Kidney (tissue), 14 donors: ENCODE data around the gene PLCXD1. TPM values are rescaled to one million over a fixed set of nuclear protein-coding genes. Genes with fewer than 3 reads are reported as not detected.

Experiments
- DNase-seq, 5 donors: peaks; one replicate each; pipeline ENCODE4 v3.0.0-alpha.2; 2013 to 2020
- FAIRE-seq: peaks from 2 replicates; lab custom pipeline; 2012; peaks lifted over from hg19 to GRCh38; lab: Jason Lieb, UNC
- H3K27ac ChIP-seq, 2 donors: one replicate each; pipeline ENCODE4 v1.7.0; 2013; ENCODE audit warnings: low read depth in 2 of 2, low read length in 2 of 2, inconsistent platforms in 1 of 2
- H3K27me3 ChIP-seq: one replicate; pipeline ENCODE4 v1.7.1; 2013; ENCODE audit warnings: low read length, inconsistent platforms; ENCODE audit not compliant: control insufficient read depth, insufficient read depth
- H3K36me3 ChIP-seq, 3 donors: one replicate each; pipeline versions ENCODE4 v1.7.0 to v1.7.1; 2013; ENCODE audit warnings: low read length in 3 of 3, control low read depth in 1 of 3, inconsistent platforms in 1 of 3; ENCODE audit not compliant: insufficient read depth in 3 of 3, control insufficient read depth in 2 of 3
- H3K4me1 ChIP-seq, 3 donors: one replicate each; pipeline versions ENCODE4 v1.7.0 to v1.7.1; 2013; ENCODE audit warnings: low read length in 3 of 3, inconsistent platforms in 1 of 3, low read depth in 1 of 3; ENCODE audit not compliant: control insufficient read depth in 2 of 3, insufficient read depth in 2 of 3
- H3K4me3 ChIP-seq, 3 donors: one replicate each; pipeline versions ENCODE4 v1.7.0 to v1.8.1; 2013; ENCODE audit warnings: low read length in 3 of 3, control low read depth in 1 of 3, inconsistent platforms in 1 of 3
- H3K9ac ChIP-seq, 3 donors: one replicate each; pipeline versions ENCODE4 v1.7.0 to v1.7.1; 2013; ENCODE audit warnings: low read length in 3 of 3, control low read depth in 1 of 3, inconsistent platforms in 1 of 3
- H3K9me3 ChIP-seq, 3 donors: one replicate each; pipeline versions ENCODE4 v1.7.0 to v1.7.1; 2013; ENCODE audit warnings: low read length in 3 of 3, control low read depth in 1 of 3, inconsistent platforms in 1 of 3; ENCODE audit not compliant: control insufficient read depth in 2 of 3, insufficient read depth in 1 of 3
- intact Hi-C: fragments of 100-400 bp; cut with DNase I; formaldehyde crosslinking; loops from one replicate; pipeline ENCODE4 v1.11.1; 2022
- polyA plus RNA-seq: library from polyadenylated mRNA; stranded (reverse); fragments of 350-450 nt; fragmentation: Illumina TruSeq; extraction: RNeasy Lipid Tissue Mini Kit (QIAGEN cat#74804); gene quantifications from one replicate; pipeline ENCODE4 v1.2.3, GENCODE V29; 2014; ENCODE audit warnings: low read depth, low replicate concordance; ENCODE audit not compliant: insufficient read depth
- total RNA-seq: library from RNA; stranded (reverse); fragmentation: NEBNext Ultra II Directional; extraction: Animal tissue kit (Norgen Biotek cat#: 25700); gene quantifications from one replicate; pipeline ENCODE4 v1.2.1, GENCODE V29; 2021
- TF ChIP-seq, protein P1 (sequence below): IDR thresholded peaks from 3 replicates; pipeline ENCODE4 v1.5.1; 2012; ENCODE audit warnings: mild to moderate bottlenecking, moderate library complexity, borderline replicate concordance; ENCODE audit not compliant: insufficient read depth; ENCODE audit errors: extremely low read depth
- donor health status: control.
- donor health status: control.
- donor health status: control.
- donor health status: control.
- donor health status: control.
- donor health status: DM: yes; HTN: yes; CAD: no.
- donor health status: Normal renal cell carcinoma (clear cell type).

Gene PLCXD1
- total and polyA plus RNA-seq, 2 donors from 2014 or later: 4.9 to 11.0 TPM

DNA sequence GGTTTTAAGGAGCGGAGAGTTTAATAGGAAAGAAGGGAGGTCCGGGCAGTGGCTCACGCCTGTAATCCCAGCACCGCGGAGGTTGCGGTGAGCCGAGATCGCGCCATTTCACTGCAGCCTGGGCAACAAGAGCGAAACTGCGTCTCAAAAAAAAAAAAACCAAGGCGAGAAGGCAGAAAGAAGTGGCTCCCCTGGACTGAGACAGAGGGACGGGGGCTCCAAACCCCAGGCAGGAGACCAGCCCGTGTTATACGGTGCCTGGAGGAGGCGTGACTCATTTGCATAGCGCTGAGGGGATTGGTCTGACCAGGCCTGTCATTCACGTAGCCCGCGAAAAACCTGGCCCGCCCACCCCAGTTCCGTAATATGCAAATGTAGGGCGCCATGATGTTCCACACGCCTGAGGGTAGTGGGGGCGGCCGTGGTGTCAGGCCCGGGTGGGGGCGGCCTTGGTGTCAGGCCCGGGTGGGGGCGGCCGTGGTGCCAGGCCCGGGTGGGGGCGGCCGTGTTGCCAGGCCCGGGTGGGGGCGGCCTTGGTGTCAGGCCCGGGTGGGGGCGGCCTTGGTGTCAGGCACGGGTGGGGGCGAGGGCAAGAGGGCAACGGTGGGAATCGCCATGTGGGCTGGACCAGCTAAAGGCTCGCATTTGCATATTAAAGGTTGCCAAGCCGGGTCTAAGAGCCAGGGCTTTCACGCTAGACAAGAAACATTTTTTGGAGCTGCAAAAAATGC lies 2.1 kb downstream of the PLCXD1 start:
- H3K36me3 ChIP-seq: peaks cover 0 to 11% (median 7%) of the 10 kb centered on the region in 3 donors
- intact Hi-C loops: no loop called here
- peak; percentile 94 to 96 (median 95) for DNase-seq
- no peaks in the 10 kb centered on the region for H3K9me3 ChIP-seq
- peaks cover 0 to 4% (median 2%) of the 10 kb centered on the region in 3 donors for H3K4me1 ChIP-seq
- H3K4me3 ChIP-seq: peak overlapping the region; percentile 63 to 82 (median 67)
- H3K27ac ChIP-seq: no peak overlapping the region
- H3K27me3 ChIP-seq: no peaks in the 10 kb centered on the region
- no peak for FAIRE-seq
- TF ChIP-seq, protein P1, sequence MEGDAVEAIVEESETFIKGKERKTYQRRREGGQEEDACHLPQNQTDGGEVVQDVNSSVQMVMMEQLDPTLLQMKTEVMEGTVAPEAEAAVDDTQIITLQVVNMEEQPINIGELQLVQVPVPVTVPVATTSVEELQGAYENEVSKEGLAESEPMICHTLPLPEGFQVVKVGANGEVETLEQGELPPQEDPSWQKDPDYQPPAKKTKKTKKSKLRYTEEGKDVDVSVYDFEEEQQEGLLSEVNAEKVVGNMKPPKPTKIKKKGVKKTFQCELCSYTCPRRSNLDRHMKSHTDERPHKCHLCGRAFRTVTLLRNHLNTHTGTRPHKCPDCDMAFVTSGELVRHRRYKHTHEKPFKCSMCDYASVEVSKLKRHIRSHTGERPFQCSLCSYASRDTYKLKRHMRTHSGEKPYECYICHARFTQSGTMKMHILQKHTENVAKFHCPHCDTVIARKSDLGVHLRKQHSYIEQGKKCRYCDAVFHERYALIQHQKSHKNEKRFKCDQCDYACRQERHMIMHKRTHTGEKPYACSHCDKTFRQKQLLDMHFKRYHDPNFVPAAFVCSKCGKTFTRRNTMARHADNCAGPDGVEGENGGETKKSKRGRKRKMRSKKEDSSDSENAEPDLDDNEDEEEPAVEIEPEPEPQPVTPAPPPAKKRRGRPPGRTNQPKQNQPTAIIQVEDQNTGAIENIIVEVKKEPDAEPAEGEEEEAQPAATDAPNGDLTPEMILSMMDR: no peak
- H3K9ac ChIP-seq: peak overlapping the region; percentile 41 to 42 (median 41)

DNA sequence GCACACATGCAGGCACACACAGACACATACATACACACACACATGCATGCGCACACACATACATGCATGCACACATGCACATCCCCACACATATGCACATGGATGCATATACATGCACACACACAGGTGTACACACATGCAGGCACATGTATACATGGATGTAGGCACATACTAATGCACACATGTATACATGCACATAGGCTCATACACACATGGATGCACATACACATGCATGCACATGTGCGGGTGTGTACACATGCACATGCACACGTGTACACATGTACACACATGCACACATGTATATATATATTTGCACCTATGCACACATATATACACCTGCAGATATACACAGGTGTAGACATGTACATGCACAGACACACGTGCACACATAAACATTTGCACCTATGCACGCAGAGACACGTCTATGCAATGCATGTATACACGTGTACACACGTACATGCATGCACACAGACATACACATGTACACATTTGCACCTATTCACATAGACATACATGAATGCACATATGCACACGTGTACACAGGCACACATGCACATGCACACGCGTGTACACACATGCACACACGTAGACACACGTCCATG lies 4.0 kb downstream of the PLCXD1 start:
- H3K4me3 ChIP-seq: peak overlapping the region in 1 of 3 donors; percentile 22
- no peaks in the 10 kb centered on the region for H3K9me3 ChIP-seq
- no peak overlapping the region for H3K27ac ChIP-seq
- H3K27me3 ChIP-seq: no peaks in the 10 kb centered on the region
- no peak for DNase-seq
- H3K4me1 ChIP-seq: peaks cover 0 to 4% (median 2%) of the 10 kb centered on the region in 3 donors
- intact Hi-C loops: no loop called here
- peaks cover 3 to 11% (median 7%) of the 10 kb centered on the region in 3 donors for H3K36me3 ChIP-seq
- FAIRE-seq: no peak
- TF ChIP-seq, protein P1: no peak
- H3K9ac ChIP-seq: no peak overlapping the region

DNA sequence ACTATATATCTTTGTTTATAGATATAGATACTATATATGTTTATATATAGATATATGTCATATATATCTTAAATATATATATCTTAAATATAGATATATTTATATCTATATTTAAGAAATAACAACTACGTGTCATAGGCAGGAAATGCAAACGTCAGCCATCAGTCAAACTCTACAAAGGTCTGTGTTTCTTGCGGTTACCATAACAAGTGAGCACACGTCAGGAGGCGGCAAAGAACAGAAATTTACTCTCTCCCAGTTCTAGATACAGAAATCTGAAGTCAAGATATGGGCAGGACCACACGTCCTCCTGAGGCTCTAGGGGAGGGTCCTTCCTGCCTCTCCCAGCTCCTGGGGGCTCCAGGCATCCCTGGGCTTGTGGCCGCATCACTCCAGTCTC lies 6.5 kb downstream of the PLCXD1 start:
- intact Hi-C loops: no loop called here
- TF ChIP-seq, protein P1: no peak
- peaks cover 3 to 11% (median 7%) of the 10 kb centered on the region in 3 donors for H3K36me3 ChIP-seq
- H3K4me1 ChIP-seq: peaks cover 0 to 2% (median 2%) of the 10 kb centered on the region in 3 donors
- FAIRE-seq (no peak), DNase-seq (no peak)
- no peaks in the 10 kb centered on the region for H3K27me3 ChIP-seq
- H3K9ac ChIP-seq: no peak overlapping the region
- H3K9me3 ChIP-seq: no peaks in the 10 kb centered on the region
- H3K4me3 ChIP-seq: no peak overlapping the region
- H3K27ac ChIP-seq: no peak overlapping the region
